ENCODE measurements around the gene EP400. TPM values are rescaled to one million over a fixed set of nuclear protein-coding genes. Genes with fewer than 3 reads are reported as not detected.
"Not testable (repeated sequence)": the region's sequence is repeated elsewhere in the genome, so short reads cannot be mapped to it uniquely, and the experiment has no call there.

The EP400 gene
- total and polyA plus RNA-seq, 12 donors, result 6.6 to 20.5 (median 18.9) TPM

- Histone ChIP-seq H3K27me3 (no peaks in the 10 kb centered on the region), H3K4me1 (no peaks in the 10 kb centered on the region), H3K4me3 (no peak overlapping the region), H3K9me3 (no peaks in the 10 kb centered on the region), H3K36me3 (peaks cover 5 to 98% (median 49%) of the 10 kb centered on the region in 9 donors), H3K27ac (no peak overlapping the region)
- TF ChIP-seq, protein P1, sequence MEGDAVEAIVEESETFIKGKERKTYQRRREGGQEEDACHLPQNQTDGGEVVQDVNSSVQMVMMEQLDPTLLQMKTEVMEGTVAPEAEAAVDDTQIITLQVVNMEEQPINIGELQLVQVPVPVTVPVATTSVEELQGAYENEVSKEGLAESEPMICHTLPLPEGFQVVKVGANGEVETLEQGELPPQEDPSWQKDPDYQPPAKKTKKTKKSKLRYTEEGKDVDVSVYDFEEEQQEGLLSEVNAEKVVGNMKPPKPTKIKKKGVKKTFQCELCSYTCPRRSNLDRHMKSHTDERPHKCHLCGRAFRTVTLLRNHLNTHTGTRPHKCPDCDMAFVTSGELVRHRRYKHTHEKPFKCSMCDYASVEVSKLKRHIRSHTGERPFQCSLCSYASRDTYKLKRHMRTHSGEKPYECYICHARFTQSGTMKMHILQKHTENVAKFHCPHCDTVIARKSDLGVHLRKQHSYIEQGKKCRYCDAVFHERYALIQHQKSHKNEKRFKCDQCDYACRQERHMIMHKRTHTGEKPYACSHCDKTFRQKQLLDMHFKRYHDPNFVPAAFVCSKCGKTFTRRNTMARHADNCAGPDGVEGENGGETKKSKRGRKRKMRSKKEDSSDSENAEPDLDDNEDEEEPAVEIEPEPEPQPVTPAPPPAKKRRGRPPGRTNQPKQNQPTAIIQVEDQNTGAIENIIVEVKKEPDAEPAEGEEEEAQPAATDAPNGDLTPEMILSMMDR (IDR thresholded peaks at IDR 0.05), result no peak
- 88 to 90% methylated on average over 17 of the region's 17 CpGs for WGBS, 2 donors
- intact Hi-C loops (cut with DNase I), result no loop called here
- DNase-seq (no peak), ATAC-seq (no peak)
Observed at GRCh38 chr12:132043770-132044467, 94.2 kb downstream of the EP400 start.

- Histone ChIP-seq H3K4me3 (no peak overlapping the region), H3K27me3 (no peaks in the 10 kb centered on the region), H3K36me3 (peaks cover 5 to 98% (median 40%) of the 10 kb centered on the region in 9 donors), H3K4me1 (no peaks in the 10 kb centered on the region), H3K27ac (no peak overlapping the region), H3K9me3 (no peaks in the 10 kb centered on the region)
- TF ChIP-seq, protein P1 (IDR thresholded peaks at IDR 0.05), result no peak
- ATAC-seq, result no peak
- no peak for DNase-seq
- intact Hi-C loops (cut with DNase I), result no loop called here
- WGBS, 2 donors, result 95 to 96% methylated on average over 29 of the region's 29 CpGs
Observed at GRCh38 chr12:132044661-132045412, 95.1 kb downstream of the EP400 start.

- TF ChIP-seq, protein P1 (IDR thresholded peaks at IDR 0.05), result no peak
- peaks cover 5 to 100% (median 47%) of the 10 kb centered on the region in 9 donors for H3K36me3 ChIP-seq
- no peak overlapping the region for H3K27ac ChIP-seq
- DNase-seq (no peak), ATAC-seq (no peak)
- intact Hi-C loops (cut with DNase I), result no loop called here
- no peaks in the 10 kb centered on the region for H3K27me3 ChIP-seq
- H3K4me1 ChIP-seq, result peaks cover 0 to under 1% (median 0%) of the 10 kb centered on the region in 9 donors
- 95% methylated on average over 16 of the region's 16 CpGs for WGBS, 2 donors
- no peaks in the 10 kb centered on the region for H3K9me3 ChIP-seq
- H3K4me3 ChIP-seq, result no peak overlapping the region
Observed at GRCh38 chr12:132045751-132046150, 96.0 kb downstream of the EP400 start.

GRCh38 chr12:132046561-132046960, 96.8 kb downstream of the EP400 start:
- ATAC-seq, result peak in 1 of 8 donors; percentile 37
- intact Hi-C loops (cut with DNase I), result no loop called here

GRCh38 chr12:132047630-132048029, 97.9 kb downstream of the EP400 start:
- WGBS, 2 donors, result 80 to 85% methylated on average over 11 of the region's 11 CpGs
- H3K9me3 ChIP-seq; DNase-seq; ATAC-seq; intact Hi-C loops (cut with DNase I); H3K4me1 ChIP-seq; H3K27ac ChIP-seq; H3K27me3 ChIP-seq; H3K4me3 ChIP-seq: not testable (repeated sequence)
- H3K36me3 ChIP-seq, result peaks cover 5 to 100% (median 62%) of the 10 kb centered on the region in 9 donors

More at GRCh38 chr12:132046561-132046960, 96.8 kb downstream of the EP400 start:
- Histone ChIP-seq H3K4me1 (peaks cover 0 to 4% (median 0%) of the 10 kb centered on the region in 9 donors), H3K4me3 (no peak overlapping the region), H3K27ac (no peak overlapping the region), H3K27me3 (no peaks in the 10 kb centered on the region), H3K36me3 (peaks cover 5 to 100% (median 53%) of the 10 kb centered on the region in 9 donors), H3K9me3 (no peaks in the 10 kb centered on the region)
- DNase-seq, result no peak
- TF ChIP-seq, protein P1 (IDR thresholded peaks at IDR 0.05), result no peak
- WGBS, 2 donors, result 78% methylated on average over 11 of the region's 11 CpGs

Measured in heart right ventricle (tissue), 16 donors.